Ishikawa (cell line): ENCODE measurements around the gene HOMER2.

Experiments used
- EP300 ChIP-seq: IDR thresholded peaks from 2 replicates; pipeline ENCODE4 v1.6.1; 2012; ENCODE audit warnings: borderline replicate concordance
- FOXM1 ChIP-seq: IDR thresholded peaks from 2 replicates; pipeline ENCODE4 v1.6.1; 2012; ENCODE audit warnings: low read depth, borderline replicate concordance
- MAX ChIP-seq: IDR thresholded peaks from 2 replicates; pipeline ENCODE4 v1.6.1; 2012
- NFIC ChIP-seq: IDR thresholded peaks from 2 replicates; pipeline ENCODE4 v1.6.1; 2012
- RAD21 ChIP-seq: IDR thresholded peaks from 2 replicates; pipeline ENCODE4 v1.6.1; 2012; ENCODE audit warnings: low read depth
- REST ChIP-seq: IDR thresholded peaks from 2 replicates; pipeline ENCODE4 v1.6.1; 2012; ENCODE audit warnings: low read depth, mild to moderate bottlenecking
- TCF12 ChIP-seq: IDR thresholded peaks from 2 replicates; pipeline ENCODE4 v1.6.1; 2012; ENCODE audit warnings: low read depth
- YY1 ChIP-seq: IDR thresholded peaks from 2 replicates; pipeline ENCODE4 v1.6.1; 2012; ENCODE audit warnings: low read depth
- ZBTB7A ChIP-seq: IDR thresholded peaks from 2 replicates; pipeline ENCODE4 v1.6.1; 2012; ENCODE audit warnings: low read depth

- TF ChIP-seq EP300 (no peak), ZBTB7A (no peak), RAD21 (no peak), YY1 (no peak), MAX (no peak), FOXM1 (no peak), REST (no peak), NFIC (no peak), TCF12 (no peak)
These were observed 8.5 kb downstream of the HOMER2 start for GRCh38 chr15:82944056-82944455.
